Chondrocyte (in vitro differentiated cells): ENCODE measurements around the gene PLA2G2F. TPM values are rescaled to one million over a fixed set of nuclear protein-coding genes. Genes with fewer than 3 reads are reported as not detected.

Experiments used
- DNase-seq: peaks from one replicate; pipeline ENCODE4 v3.0.0; 2021; ENCODE audit warnings: mixed read lengths, low spot score
- H3K27ac Mint-ChIP-seq: one replicate; pipeline ENCODE4 v1.8.0; 2021; ENCODE audit warnings: mild to moderate bottlenecking, moderate library complexity, mixed read lengths; ENCODE audit not compliant: unreplicated experiment
- H3K27me3 Mint-ChIP-seq: 2 replicates; pipeline ENCODE4 v1.8.0; 2021; ENCODE audit warnings: low read depth, mixed read lengths
- H3K36me3 Mint-ChIP-seq: 2 replicates; pipeline ENCODE4 v1.8.0; 2021; ENCODE audit warnings: low read depth, mixed read lengths
- H3K4me1 Mint-ChIP-seq: 2 replicates; pipeline ENCODE4 v1.8.0; 2021; ENCODE audit warnings: low read depth, mild to moderate bottlenecking, mixed read lengths
- H3K4me3 Mint-ChIP-seq: one replicate; pipeline ENCODE4 v1.8.0; 2021; ENCODE audit warnings: mild to moderate bottlenecking, moderate library complexity, mixed read lengths; ENCODE audit not compliant: unreplicated experiment
- H3K9me3 Mint-ChIP-seq: 2 replicates; pipeline ENCODE4 v1.8.0; 2021; ENCODE audit warnings: low read depth, mixed read lengths
- total RNA-seq: library from RNA; stranded (reverse); gene quantifications from 3 replicates; pipeline ENCODE4 v1.2.1, GENCODE V29; 2021
- TF ChIP-seq, protein P1 (sequence below): fragments of 200-600 bp; sonication (generic); IDR thresholded peaks from 2 replicates; pipeline ENCODE4 v1.5.0; 2021; ENCODE audit warnings: antibody characterized with exemption, mild to moderate bottlenecking, moderate library complexity

PLA2G2F gene
- total RNA-seq, 1 donor from 2014 or later: not detected

DNA sequence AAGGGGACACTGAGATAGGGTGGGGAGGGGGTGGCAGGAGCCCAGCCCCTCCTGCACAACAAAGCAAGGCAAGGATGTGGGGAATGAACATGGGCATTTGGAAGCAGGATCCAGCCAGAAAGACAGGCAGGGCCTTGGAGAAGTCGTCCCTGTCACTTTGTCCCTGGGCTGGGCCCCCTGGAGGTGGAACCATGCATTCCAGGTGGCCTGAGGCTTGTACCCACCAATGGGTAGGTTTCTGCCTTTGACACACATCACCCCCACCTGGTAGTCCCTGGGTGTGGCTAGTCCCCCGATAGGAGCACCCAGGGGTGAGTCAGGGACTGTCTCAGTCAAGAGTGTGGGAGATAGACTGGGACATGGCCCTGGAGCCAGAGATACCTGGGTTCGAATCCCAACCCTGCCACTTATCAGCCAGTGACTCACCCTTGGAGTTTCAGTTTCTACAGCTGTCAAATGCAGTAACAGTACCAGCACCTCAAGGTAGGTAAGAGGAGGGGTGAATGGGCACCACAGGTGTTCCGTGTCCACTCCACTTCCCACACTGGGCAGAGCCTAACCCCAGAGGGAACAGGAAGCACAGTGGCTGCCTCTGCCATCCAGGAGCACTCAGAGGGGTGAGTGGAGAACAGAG is 29.8 kb upstream of the PLA2G2F start:
- Mint-ChIP-seq H3K27me3 (peaks cover 24% of the 10 kb centered on the region), H3K4me3 (no peak overlapping the region), H3K27ac (no peak overlapping the region), H3K9me3 (no peaks in the 10 kb centered on the region), H3K36me3 (no peaks in the 10 kb centered on the region), H3K4me1 (no peaks in the 10 kb centered on the region)
- no peak for DNase-seq
- TF ChIP-seq, protein P1, sequence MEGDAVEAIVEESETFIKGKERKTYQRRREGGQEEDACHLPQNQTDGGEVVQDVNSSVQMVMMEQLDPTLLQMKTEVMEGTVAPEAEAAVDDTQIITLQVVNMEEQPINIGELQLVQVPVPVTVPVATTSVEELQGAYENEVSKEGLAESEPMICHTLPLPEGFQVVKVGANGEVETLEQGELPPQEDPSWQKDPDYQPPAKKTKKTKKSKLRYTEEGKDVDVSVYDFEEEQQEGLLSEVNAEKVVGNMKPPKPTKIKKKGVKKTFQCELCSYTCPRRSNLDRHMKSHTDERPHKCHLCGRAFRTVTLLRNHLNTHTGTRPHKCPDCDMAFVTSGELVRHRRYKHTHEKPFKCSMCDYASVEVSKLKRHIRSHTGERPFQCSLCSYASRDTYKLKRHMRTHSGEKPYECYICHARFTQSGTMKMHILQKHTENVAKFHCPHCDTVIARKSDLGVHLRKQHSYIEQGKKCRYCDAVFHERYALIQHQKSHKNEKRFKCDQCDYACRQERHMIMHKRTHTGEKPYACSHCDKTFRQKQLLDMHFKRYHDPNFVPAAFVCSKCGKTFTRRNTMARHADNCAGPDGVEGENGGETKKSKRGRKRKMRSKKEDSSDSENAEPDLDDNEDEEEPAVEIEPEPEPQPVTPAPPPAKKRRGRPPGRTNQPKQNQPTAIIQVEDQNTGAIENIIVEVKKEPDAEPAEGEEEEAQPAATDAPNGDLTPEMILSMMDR: no peak

DNA sequence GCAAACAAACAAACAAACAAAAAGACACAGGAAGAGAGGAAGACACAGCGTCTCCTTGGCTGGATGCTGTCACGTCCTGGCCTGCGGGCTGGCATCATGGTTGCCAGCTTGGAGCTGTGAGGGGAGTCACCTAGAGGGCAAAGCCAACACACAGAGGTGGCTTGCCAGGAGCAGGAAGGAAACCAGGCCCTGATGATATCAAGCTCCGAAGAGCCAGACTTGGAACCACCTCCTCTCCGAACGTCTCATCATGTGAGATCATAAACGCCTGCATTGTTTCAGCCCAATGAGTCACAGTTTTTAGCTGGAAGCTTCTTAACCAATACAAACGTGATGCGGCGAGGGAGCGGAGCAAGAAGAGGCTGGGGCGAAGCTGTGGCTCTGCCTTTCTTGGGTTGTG is 28.4 kb upstream of the PLA2G2F start:
- Mint-ChIP-seq H3K9me3 (no peaks in the 10 kb centered on the region), H3K36me3 (no peaks in the 10 kb centered on the region), H3K27ac (no peak overlapping the region), H3K4me3 (no peak overlapping the region), H3K4me1 (no peaks in the 10 kb centered on the region), H3K27me3 (peaks cover 25% of the 10 kb centered on the region)
- TF ChIP-seq, protein P1: no peak
- no peak for DNase-seq

DNA sequence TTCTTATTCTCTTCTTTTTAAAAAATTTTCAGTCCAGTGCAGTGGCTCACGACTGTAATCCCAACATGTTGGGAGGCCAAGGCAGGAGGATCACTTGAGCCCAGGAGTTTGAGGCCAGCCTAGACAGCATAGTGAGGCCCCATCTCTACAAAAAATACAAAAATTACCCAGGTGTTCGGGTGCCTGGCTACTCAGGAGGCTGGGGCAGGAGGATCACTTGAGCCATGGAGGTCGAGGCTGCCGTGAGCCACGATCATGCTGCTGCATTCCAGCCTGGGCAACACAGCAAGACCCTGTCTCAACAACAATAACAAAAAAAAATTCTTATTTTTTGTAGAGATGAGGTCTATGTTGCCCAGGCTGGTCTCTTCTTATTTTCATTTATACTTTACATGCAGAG is 27.7 kb upstream of the PLA2G2F start:
- Mint-ChIP-seq H3K4me3 (no peak overlapping the region), H3K4me1 (no peaks in the 10 kb centered on the region), H3K9me3 (no peaks in the 10 kb centered on the region), H3K27ac (no peak overlapping the region), H3K36me3 (no peaks in the 10 kb centered on the region), H3K27me3 (peaks cover 22% of the 10 kb centered on the region)
- TF ChIP-seq, protein P1: no peak
- no peak for DNase-seq

DNA sequence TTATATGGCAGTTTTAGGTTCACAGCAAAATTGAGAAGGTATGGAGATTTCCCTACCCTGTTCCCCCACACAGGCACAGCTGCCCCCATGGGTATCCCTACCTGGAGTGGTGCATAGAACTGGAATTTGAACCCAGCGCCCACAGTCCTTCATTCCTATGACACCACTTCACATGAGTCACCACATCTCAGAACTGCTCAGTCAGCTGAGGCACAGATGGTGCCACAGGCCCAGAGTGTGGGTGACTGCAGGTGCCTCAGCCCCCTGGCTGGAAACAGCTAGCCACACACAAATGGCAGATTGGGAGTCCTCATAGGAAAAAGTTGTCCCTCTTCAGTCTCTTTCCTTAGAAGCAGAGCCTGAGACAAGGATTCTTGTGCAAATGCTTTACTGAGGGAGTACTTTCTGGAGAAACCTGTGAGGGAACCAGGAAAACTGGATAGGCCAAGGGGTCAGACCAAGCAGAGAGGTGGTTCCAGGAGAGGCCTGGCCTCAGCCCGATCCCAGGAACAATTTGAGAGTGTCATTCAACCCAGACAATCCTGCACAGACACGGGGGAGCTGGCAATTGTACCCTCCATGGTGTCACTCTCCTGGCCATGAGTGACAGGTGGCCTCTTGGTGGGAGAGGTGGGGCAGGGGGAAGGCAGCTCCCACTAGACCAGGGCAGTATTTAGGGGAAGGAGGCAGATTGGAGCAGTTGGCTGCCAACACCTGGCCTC is 26.7 kb upstream of the PLA2G2F start:
- H3K36me3 Mint-ChIP-seq: no peaks in the 10 kb centered on the region
- H3K9me3 Mint-ChIP-seq: no peaks in the 10 kb centered on the region
- TF ChIP-seq, protein P1: no peak
- no peak overlapping the region for H3K4me3 Mint-ChIP-seq
- peaks cover 18% of the 10 kb centered on the region for H3K27me3 Mint-ChIP-seq
- H3K27ac Mint-ChIP-seq: no peak overlapping the region
- DNase-seq: no peak
- no peaks in the 10 kb centered on the region for H3K4me1 Mint-ChIP-seq

DNA sequence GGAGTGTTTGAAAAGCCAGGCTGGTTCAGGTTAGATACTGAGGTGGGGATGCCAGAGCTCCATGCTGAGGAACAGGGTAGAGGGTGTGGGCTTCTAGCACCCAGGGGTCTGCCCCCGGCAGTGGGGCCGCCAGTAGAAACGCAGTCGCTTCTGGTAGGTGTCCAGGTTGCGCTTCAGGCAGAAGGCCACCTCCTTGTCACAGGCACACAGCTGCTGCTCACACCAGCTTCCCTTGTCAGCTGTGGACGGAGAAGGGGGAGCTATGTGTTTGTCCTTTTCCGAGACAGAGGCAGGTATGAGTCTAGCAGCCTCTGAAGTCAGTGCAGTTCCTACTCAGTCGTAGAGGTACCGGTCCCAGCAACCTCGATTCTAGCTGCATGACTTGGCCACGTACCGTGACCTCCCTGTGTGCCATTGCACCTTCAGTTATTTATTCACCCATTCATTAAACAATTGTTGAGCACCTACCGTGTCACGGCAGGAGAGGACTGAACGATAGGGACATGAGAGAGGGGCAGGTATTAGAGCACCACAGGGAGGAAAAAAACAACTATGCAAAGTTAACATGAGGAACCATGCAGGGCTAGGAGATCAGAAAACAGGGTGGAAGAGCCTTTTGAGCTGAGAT is 25.0 kb upstream of the PLA2G2F start:
- Mint-ChIP-seq H3K9me3 (no peaks in the 10 kb centered on the region), H3K27ac (no peak overlapping the region), H3K4me3 (no peak overlapping the region), H3K36me3 (no peaks in the 10 kb centered on the region), H3K27me3 (peaks cover 21% of the 10 kb centered on the region), H3K4me1 (no peaks in the 10 kb centered on the region)
- no peak for DNase-seq
- TF ChIP-seq, protein P1: no peak
